DMS153 treated with DMSO at 0.1 percent for 48 hours (cell line): ENCODE measurements around the gene GREB1.

ENCODE experiments used
- DNase-seq: peaks from one replicate; lab custom pipeline; 2025; ENCODE audit not compliant: unreplicated experiment; lab: John Stamatoyannopoulos, UW

Gene GREB1

GRCh38 chr2:11559066-11559785 is 25.4 kb downstream of the GREB1 start:
- no peak for DNase-seq

GRCh38 chr2:11559786-11560155 is 25.9 kb downstream of the GREB1 start:
- no peak for DNase-seq

- no peak for DNase-seq
These were observed 27.0 kb downstream of the GREB1 start for GRCh38 chr2:11560806-11561205.

- no peak for DNase-seq
These were observed 28.2 kb downstream of the GREB1 start for GRCh38 chr2:11562011-11562410.

- DNase-seq: no peak
These were observed 28.6 kb downstream of the GREB1 start for GRCh38 chr2:11562476-11562875.

- DNase-seq: no peak
These were observed 30.2 kb downstream of the GREB1 start for GRCh38 chr2:11563784-11564666.

- DNase-seq: no peak
These were observed 31.1 kb downstream of the GREB1 start for GRCh38 chr2:11564816-11565567.

- DNase-seq: no peak
These were observed 32.5 kb downstream of the GREB1 start for GRCh38 chr2:11566383-11566782.

- DNase-seq: no peak
These were observed 33.8 kb downstream of the GREB1 start for GRCh38 chr2:11567631-11568031.

GRCh38 chr2:11568436-11568835 is 34.6 kb downstream of the GREB1 start:
- no peak for DNase-seq

GRCh38 chr2:11569636-11570035 is 35.8 kb downstream of the GREB1 start:
- no peak for DNase-seq

- DNase-seq: no peak
These were observed 37.3 kb downstream of the GREB1 start for GRCh38 chr2:11571170-11571569.

GRCh38 chr2:11572996-11573395 is 39.2 kb downstream of the GREB1 start:
- no peak for DNase-seq

- DNase-seq: no peak
These were observed 39.8 kb downstream of the GREB1 start for GRCh38 chr2:11573418-11574175.

GRCh38 chr2:11574176-11575046 is 40.6 kb downstream of the GREB1 start:
- no peak for DNase-seq

GRCh38 chr2:11576398-11576797 is 42.6 kb downstream of the GREB1 start:
- DNase-seq: no peak

- DNase-seq: no peak
These were observed 43.4 kb downstream of the GREB1 start for GRCh38 chr2:11577101-11577883.

- peak; percentile 35 for DNase-seq
These were observed 44.5 kb downstream of the GREB1 start for GRCh38 chr2:11578081-11578948.
